MCF 10A (cell line): ENCODE data around the gene PARVB. TPM values are rescaled to one million over a fixed set of nuclear protein-coding genes. Genes with fewer than 3 reads are reported as not detected.

ENCODE experiments used
- BruUV-seq: library from RNA; stranded (reverse); fragments of 400-500 nt; replicated peaks from 2 replicates; lab custom pipeline; 2021; lab: Mats Ljungman, UMichigan
- CTCF ChIA-PET: fragments of 300-600 bp; sonication (Branson Sonifier 250); formaldehyde crosslinking; extraction: SDS; loops from one replicate; lab custom pipeline; 2021; ENCODE audit warnings: antibody characterized with exemption, inconsistent platforms; lab: Yijun Ruan, JAX
- POLR2A ChIA-PET: fragments of 300-600, 350-650 bp; sonication (Branson Sonifier 250); formaldehyde crosslinking; extraction: SDS; loops from one replicate; lab custom pipeline; 2020; ENCODE audit warnings: antibody characterized with exemption, inconsistent platforms; lab: Yijun Ruan, JAX
- DNase-seq: peaks from one replicate; pipeline ENCODE4 v3.0.0-alpha.2; 2018; ENCODE audit not compliant: unreplicated experiment
- H3K27ac Mint-ChIP-seq: one replicate; pipeline ENCODE4 v1.8.0; 2022; ENCODE audit warnings: mild to moderate bottlenecking, low read depth, mixed read lengths; ENCODE audit not compliant: unreplicated experiment
- H3K27me3 Mint-ChIP-seq: one replicate; pipeline ENCODE4 v1.8.0; 2022; ENCODE audit warnings: mixed read lengths; ENCODE audit not compliant: insufficient read depth, unreplicated experiment
- H3K36me3 Mint-ChIP-seq: one replicate; pipeline ENCODE4 v1.8.0; 2022; ENCODE audit warnings: mild to moderate bottlenecking, moderate library complexity, mixed read lengths; ENCODE audit not compliant: insufficient read depth, unreplicated experiment
- H3K4me1 Mint-ChIP-seq: one replicate; pipeline ENCODE4 v1.8.0; 2022; ENCODE audit warnings: mixed read lengths; ENCODE audit not compliant: insufficient read depth, unreplicated experiment
- H3K4me3 Mint-ChIP-seq: one replicate; pipeline ENCODE4 v1.8.0; 2022; ENCODE audit warnings: mild to moderate bottlenecking, moderate library complexity, mixed read lengths; ENCODE audit not compliant: unreplicated experiment
- H3K9me3 Mint-ChIP-seq: one replicate; pipeline ENCODE4 v1.8.0; 2022; ENCODE audit warnings: mixed read lengths; ENCODE audit not compliant: unreplicated experiment
- intact Hi-C: fragments of 100-400 bp; cut with micrococcal nuclease; formaldehyde crosslinking; loops from 2 replicates; pipeline ENCODE4 v1.14.1; 2022
- total RNA-seq: library from RNA; stranded (reverse); gene quantifications from 2 replicates; pipeline ENCODE4 v1.2.3, GENCODE V29; 2022
- TF ChIP-seq, protein P1 (sequence below): fragments of 200-600 bp; IDR thresholded peaks from one replicate; pipeline ENCODE4 v1.8.0; 2022; ENCODE audit warnings: antibody characterized with exemption, mild to moderate bottlenecking; ENCODE audit not compliant: unreplicated experiment

The PARVB gene
- total RNA-seq, 1 experiment from 2014 or later: 26.0 TPM

DNA sequence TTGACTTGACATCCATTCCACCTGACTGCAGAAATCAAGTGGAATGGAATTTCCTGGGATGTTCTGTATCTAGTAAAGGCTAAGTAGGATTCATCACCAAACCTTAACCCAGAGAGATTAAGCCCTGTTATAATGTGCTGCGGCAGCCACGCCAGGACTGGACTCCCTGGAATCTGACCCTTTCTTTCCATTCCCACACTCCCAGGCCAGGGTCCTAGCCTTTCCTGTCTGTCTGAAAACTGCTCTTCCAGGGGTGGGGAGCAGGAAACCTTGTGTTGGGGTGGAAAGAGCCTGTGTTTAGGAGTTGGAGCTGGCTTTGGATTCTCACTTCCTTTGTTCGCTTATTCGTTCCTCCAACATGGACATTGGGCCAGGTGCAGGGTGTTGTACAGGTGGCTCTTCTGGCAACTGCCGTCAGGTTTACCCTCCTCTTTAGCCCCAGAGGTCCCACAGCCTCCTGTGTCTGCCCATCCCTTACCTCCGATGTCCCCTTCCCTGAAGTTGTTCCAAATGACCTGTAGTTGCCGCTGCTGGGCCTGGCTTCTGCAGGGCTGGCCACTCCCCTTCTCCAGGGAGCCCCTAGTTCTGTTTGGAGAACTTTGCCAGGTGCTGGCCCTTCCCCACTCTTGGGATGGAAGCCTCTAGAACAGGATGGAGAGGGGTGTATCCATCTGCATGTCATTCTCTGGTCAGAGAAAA lies 20.5 kb upstream of the PARVB start:
- intact Hi-C loops: no loop called here
- no peak overlapping the region for H3K4me3 Mint-ChIP-seq
- peaks cover 21% of the 10 kb centered on the region for H3K36me3 Mint-ChIP-seq
- no peak for DNase-seq
- no peaks in the 10 kb centered on the region for H3K4me1 Mint-ChIP-seq
- no peak overlapping the region for H3K27ac Mint-ChIP-seq
- BruUV-seq: no TSS peak
- POLR2A ChIA-PET: no interaction called here
- TF ChIP-seq, protein P1, sequence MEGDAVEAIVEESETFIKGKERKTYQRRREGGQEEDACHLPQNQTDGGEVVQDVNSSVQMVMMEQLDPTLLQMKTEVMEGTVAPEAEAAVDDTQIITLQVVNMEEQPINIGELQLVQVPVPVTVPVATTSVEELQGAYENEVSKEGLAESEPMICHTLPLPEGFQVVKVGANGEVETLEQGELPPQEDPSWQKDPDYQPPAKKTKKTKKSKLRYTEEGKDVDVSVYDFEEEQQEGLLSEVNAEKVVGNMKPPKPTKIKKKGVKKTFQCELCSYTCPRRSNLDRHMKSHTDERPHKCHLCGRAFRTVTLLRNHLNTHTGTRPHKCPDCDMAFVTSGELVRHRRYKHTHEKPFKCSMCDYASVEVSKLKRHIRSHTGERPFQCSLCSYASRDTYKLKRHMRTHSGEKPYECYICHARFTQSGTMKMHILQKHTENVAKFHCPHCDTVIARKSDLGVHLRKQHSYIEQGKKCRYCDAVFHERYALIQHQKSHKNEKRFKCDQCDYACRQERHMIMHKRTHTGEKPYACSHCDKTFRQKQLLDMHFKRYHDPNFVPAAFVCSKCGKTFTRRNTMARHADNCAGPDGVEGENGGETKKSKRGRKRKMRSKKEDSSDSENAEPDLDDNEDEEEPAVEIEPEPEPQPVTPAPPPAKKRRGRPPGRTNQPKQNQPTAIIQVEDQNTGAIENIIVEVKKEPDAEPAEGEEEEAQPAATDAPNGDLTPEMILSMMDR: no peak
- CTCF ChIA-PET: interaction anchor here (4.7 kb wide), 1 partner anchor 10 kb away, joined by 26 read pairs; no protein-coding TSS in a partner anchor
- no peaks in the 10 kb centered on the region for H3K27me3 Mint-ChIP-seq
- H3K9me3 Mint-ChIP-seq: no peaks in the 10 kb centered on the region

DNA sequence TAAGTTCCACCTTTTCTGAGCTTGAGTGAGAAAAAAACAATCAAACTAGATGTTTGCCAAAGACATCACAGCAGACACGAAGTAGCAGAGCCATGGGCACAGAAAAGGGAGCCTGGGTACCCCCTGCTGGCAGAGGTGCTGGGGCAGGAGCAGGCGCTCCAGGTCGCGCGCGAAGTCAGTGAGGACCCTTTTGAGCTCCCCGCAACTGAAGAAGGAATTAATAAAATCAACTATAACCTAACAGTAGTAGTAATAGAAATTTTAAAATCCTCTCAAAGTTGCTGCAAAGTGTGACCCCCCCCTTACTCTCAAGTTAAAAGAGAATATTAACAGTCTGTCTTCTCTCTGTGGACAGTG lies 20.0 kb upstream of the PARVB start:
- BruUV-seq: no TSS peak
- Mint-ChIP-seq H3K36me3 (peaks cover 16% of the 10 kb centered on the region), H3K4me1 (no peaks in the 10 kb centered on the region), H3K27me3 (no peaks in the 10 kb centered on the region), H3K4me3 (no peak overlapping the region), H3K9me3 (no peaks in the 10 kb centered on the region), H3K27ac (no peak overlapping the region)
- DNase-seq: no peak
- POLR2A ChIA-PET: no interaction called here
- TF ChIP-seq, protein P1: no peak
- intact Hi-C loops: no loop called here
- CTCF ChIA-PET: interaction anchor here (1.2 to 4.7 kb wide), 2 partner anchors 11 to 60 kb away, joined by 3 to 26 read pairs; no protein-coding TSS in a partner anchor

DNA sequence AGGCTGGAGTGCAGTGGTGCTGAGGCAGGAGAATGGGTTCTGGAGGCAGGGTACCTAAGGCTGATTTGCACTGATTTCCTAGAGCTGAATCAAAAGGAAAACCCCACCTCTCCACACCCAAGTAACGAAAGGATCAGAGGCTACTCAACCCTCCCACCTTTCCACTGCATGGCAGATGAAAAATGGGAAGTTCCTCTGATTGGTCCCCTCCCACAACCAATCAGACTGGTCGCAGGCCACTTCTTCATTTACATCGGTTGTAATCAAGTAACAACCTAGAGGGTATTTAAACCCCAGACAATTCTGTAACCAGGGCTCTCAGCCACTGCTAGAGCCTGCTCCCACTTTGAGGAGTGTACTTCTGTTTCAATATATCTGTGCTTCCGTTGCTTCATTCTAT lies 18.6 kb upstream of the PARVB start:
- no peaks in the 10 kb centered on the region for H3K4me1 Mint-ChIP-seq
- POLR2A ChIA-PET: no interaction called here
- H3K27me3 Mint-ChIP-seq: no peaks in the 10 kb centered on the region
- no peak overlapping the region for H3K27ac Mint-ChIP-seq
- no peak for DNase-seq
- no peaks in the 10 kb centered on the region for H3K9me3 Mint-ChIP-seq
- CTCF ChIA-PET: interaction anchor here (0.5 to 4.7 kb wide), 4 partner anchors 12 to 622 kb away, joined by 3 to 26 read pairs (median 6); no protein-coding TSS in a partner anchor
- BruUV-seq: no TSS peak
- intact Hi-C loops: no loop called here
- peaks cover 5% of the 10 kb centered on the region for H3K36me3 Mint-ChIP-seq
- H3K4me3 Mint-ChIP-seq: no peak overlapping the region
- TF ChIP-seq, protein P1: no peak

DNA sequence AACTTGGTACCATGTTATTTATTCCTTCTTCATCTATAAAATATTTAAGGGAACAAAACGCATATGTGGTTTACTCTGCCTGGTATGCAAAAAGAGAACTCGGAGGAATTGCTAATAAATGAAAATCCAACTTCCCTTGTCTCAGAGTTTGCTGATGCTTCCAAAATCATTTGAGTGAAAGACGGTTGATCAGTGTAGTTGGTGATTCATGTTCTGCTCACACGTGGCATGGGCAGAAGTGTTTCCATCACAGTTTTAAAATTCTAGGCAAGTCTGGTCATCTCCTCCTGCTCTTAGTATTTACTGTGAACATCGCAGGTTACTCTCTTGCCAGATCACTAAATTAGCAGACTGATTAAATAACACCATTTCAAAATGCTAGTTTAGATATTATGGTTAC lies 11.9 kb upstream of the PARVB start:
- intact Hi-C loops: no loop called here
- Mint-ChIP-seq H3K27ac (no peak overlapping the region), H3K9me3 (no peaks in the 10 kb centered on the region), H3K4me1 (no peaks in the 10 kb centered on the region), H3K36me3 (no peaks in the 10 kb centered on the region), H3K27me3 (no peaks in the 10 kb centered on the region), H3K4me3 (no peak overlapping the region)
- POLR2A ChIA-PET: interaction anchor here (0.9 kb wide), 1 partner anchor 57 kb away, joined by 3 read pairs; the partner anchor contains the start of gene SAMM50
- CTCF ChIA-PET: interaction anchor here (1.0 to 3.7 kb wide), 2 partner anchors 19 kb away, joined by 3 to 22 read pairs; no protein-coding TSS in a partner anchor
- TF ChIP-seq, protein P1: no peak
- no TSS peak for BruUV-seq
- no peak for DNase-seq
